GM12801 (cell line): ENCODE results near the gene HNRNPDL.

ENCODE experiments used
- CTCF ChIP-seq: IDR thresholded peaks from one replicate; pipeline ENCODE4 v1.5.1; 2011; ENCODE audit warnings: control low read depth; ENCODE audit not compliant: insufficient read length; ENCODE audit errors: extremely low read depth

HNRNPDL gene

GRCh38 chr4:82380344-82380743 is 49.9 kb downstream of the HNRNPDL start:
- no peak for TF ChIP-seq CTCF

GRCh38 chr4:82376109-82376508 is 54.2 kb downstream of the HNRNPDL start:
- TF ChIP-seq CTCF = no peak

GRCh38 chr4:82373816-82374625 is 56.2 kb downstream of the HNRNPDL start, which contains the start of gene HNRNPD:
TSS of gene HNRNPD (minus strand) at chr4:82373991. CDS start at chr4:82373678, 313 bp downstream.
- no peak for TF ChIP-seq CTCF

- no peak for TF ChIP-seq CTCF
Measured at GRCh38 chr4:82373486-82373815, 56.8 kb downstream of the HNRNPDL start.
